Endothelial cell of umbilical vein (primary cell): ENCODE data around the gene WNT7B. TPM values are rescaled to one million over a fixed set of nuclear protein-coding genes. Genes with fewer than 3 reads are reported as not detected.

Source experiments
- BruUV-seq: library from RNA; stranded (reverse); fragments of 400-500 nt; replicated peaks from 2 replicates; lab custom pipeline; 2021; lab: Mats Ljungman, UMichigan
- CTCF ChIA-PET: fragments of 300-600, 350-600 bp; sonication (Branson Sonifier 250); formaldehyde crosslinking; loops from one replicate; lab custom pipeline; 2021; ENCODE audit warnings: antibody characterized with exemption, inconsistent platforms; lab: Charles Lee
- POLR2A ChIA-PET: fragments of 300-600, 350-600 bp; sonication (Branson Sonifier 250); formaldehyde crosslinking; loops from one replicate; lab custom pipeline; 2021; ENCODE audit warnings: antibody characterized with exemption, inconsistent platforms; lab: Charles Lee
- DNase-seq: peaks from one replicate; pipeline ENCODE4 v3.0.0-alpha.2; 2011; ENCODE audit warnings: low read depth, low spot score
- FAIRE-seq: peaks from 2 replicates; lab custom pipeline; 2011; peaks lifted over from hg19 to GRCh38; lab: Jason Lieb, UNC
- H2AFZ ChIP-seq: 2 replicates; pipeline ENCODE4 v1.6.0; 2012; ENCODE audit warnings: low read depth, low read length, control low read depth, inconsistent platforms
- H3K27ac ChIP-seq: 2 replicates; pipeline ENCODE4 v1.5.1; 2011; ENCODE audit warnings: low read depth, mild to moderate bottlenecking, control low read depth, low read length, moderate library complexity; ENCODE audit not compliant: insufficient read depth
- H3K27me3 ChIP-seq, 2 experiments: 2 replicates each; pipeline versions ENCODE4 v1.6.0 to v1.6.1; 2011; ENCODE audit warnings: low read length in 2 of 2, mixed read lengths in 1 of 2; ENCODE audit not compliant: control insufficient read depth in 2 of 2, insufficient read depth in 2 of 2
- H3K36me3 ChIP-seq, 2 experiments: 2 replicates in 1 of 2; 3 replicates in 1 of 2; pipeline ENCODE4 v1.5.1; 2011; ENCODE audit warnings: low read length in 2 of 2, mild to moderate bottlenecking in 1 of 2, moderate library complexity in 1 of 2; ENCODE audit not compliant: control insufficient read depth in 2 of 2, insufficient read depth in 2 of 2; ENCODE audit errors: extremely low read depth in 1 of 2
- H3K4me1 ChIP-seq: 3 replicates; pipeline ENCODE4 v1.5.1; 2011; ENCODE audit warnings: mild to moderate bottlenecking, low read length; ENCODE audit not compliant: control insufficient read depth, insufficient read depth; ENCODE audit errors: extremely low read depth
- H3K4me2 ChIP-seq: 2 replicates; pipeline ENCODE4 v1.6.1; 2011; ENCODE audit warnings: low read length, control low read depth, mixed read lengths; ENCODE audit not compliant: insufficient read depth
- H3K4me3 ChIP-seq, 3 experiments: fragments of 200-600 bp in 1 of 3; sonication (generic), shearing (Covaris generic) in 1 of 3; replicated peaks in 1 of 3; 2 replicates each; pipeline ENCODE4 v1.5.1; 2011 to 2016; ENCODE audit warnings: control low read depth in 3 of 3, low read length in 3 of 3, mild to moderate bottlenecking in 2 of 3, inconsistent platforms in 1 of 3, low read depth in 1 of 3, moderate library complexity in 1 of 3; ENCODE audit not compliant: insufficient read depth in 1 of 3
- H3K79me2 ChIP-seq: 2 replicates; pipeline ENCODE4 v1.6.0; 2012; ENCODE audit warnings: low read length, inconsistent platforms; ENCODE audit not compliant: control insufficient read depth, insufficient read depth
- H3K9ac ChIP-seq: replicated peaks from 2 replicates; pipeline ENCODE3; 2011; ENCODE audit warnings: low read length, control low read depth; ENCODE audit not compliant: insufficient read depth; ENCODE audit errors: extremely low read depth
- H3K9me1 ChIP-seq: replicated peaks from 3 replicates; pipeline ENCODE4 v1.6.0; 2011; ENCODE audit warnings: mild to moderate bottlenecking, low read length; ENCODE audit not compliant: control insufficient read depth, insufficient read depth; ENCODE audit errors: extremely low read depth
- H3K9me3 ChIP-seq: replicated peaks from 2 replicates; pipeline ENCODE4 v1.5.1; 2012; ENCODE audit warnings: low read length, inconsistent platforms; ENCODE audit not compliant: control insufficient read depth, insufficient read depth
- H4K20me1 ChIP-seq: replicated peaks from 2 replicates; pipeline ENCODE3; 2011; ENCODE audit warnings: mild to moderate bottlenecking, low read length; ENCODE audit not compliant: control insufficient read depth, insufficient read depth; ENCODE audit errors: extremely low read depth
- CTCF ChIP-seq, 2 donors: IDR thresholded peaks; 1 replicate in 1 of 2; 2 replicates in 1 of 2; pipeline ENCODE4 v1.5.1; 2011; ENCODE audit warnings: low read length in 2 of 2, mild to moderate bottlenecking in 2 of 2, moderate library complexity in 2 of 2, control low read depth in 1 of 2, inconsistent platforms in 1 of 2, low read depth in 1 of 2; ENCODE audit not compliant: insufficient read depth in 1 of 2; ENCODE audit errors: extremely low read depth in 1 of 2
- EZH2 ChIP-seq: IDR thresholded peaks from 2 replicates; pipeline ENCODE4 v1.6.1; 2012; ENCODE audit warnings: borderline replicate concordance, low read depth, mild to moderate bottlenecking, moderate library complexity, low read length, inconsistent platforms; ENCODE audit not compliant: severe bottlenecking
- GATA2 ChIP-seq: IDR thresholded peaks from 2 replicates; pipeline ENCODE4 v1.7.0; 2011; ENCODE audit warnings: low read depth, mild to moderate bottlenecking, moderate library complexity, mixed read lengths, low read length; ENCODE audit not compliant: insufficient read length, insufficient read depth
- JUN ChIP-seq: IDR thresholded peaks from 2 replicates; pipeline ENCODE4 v1.6.1; 2011; ENCODE audit warnings: borderline replicate concordance, low read depth; ENCODE audit not compliant: insufficient read length, insufficient read depth
- MAX ChIP-seq: IDR thresholded peaks from 2 replicates; pipeline ENCODE4 v1.6.1; 2011; ENCODE audit not compliant: insufficient read depth, insufficient read length
- MYC ChIP-seq: IDR thresholded peaks from one replicate; pipeline ENCODE4 v1.6.1; 2011; ENCODE audit warnings: mild to moderate bottlenecking, low read depth, low read length
- POLR2AphosphoS5 ChIP-seq: IDR thresholded peaks from 2 replicates; pipeline ENCODE4 v1.6.1; 2012; ENCODE audit warnings: low read depth, mild to moderate bottlenecking, control low read depth, low read length, moderate library complexity; ENCODE audit not compliant: insufficient read depth
- dilution Hi-C: fragments of 300-500 bp; cut with MboI; formaldehyde crosslinking; loops from one replicate; pipeline ENCODE4 v1.15.0; 2019; ENCODE audit warnings: low sequenced_read_pairs; ENCODE audit not compliant: extremely low pct_ligation_motif_present
- intact Hi-C: fragments of 100-400 bp; cut with micrococcal nuclease; formaldehyde crosslinking; loops from one replicate; pipeline ENCODE4 v1.10.0; 2022
- polyA plus RNA-seq, 4 experiments: library from polyadenylated mRNA; depleted of rRNA in 3 of 4; stranded (reverse) in 3 of 4; unstranded in 1 of 4; fragments of >200 nt; gene quantifications; 2 replicates each; pipeline versions ENCODE4 v1.2.1 to v1.2.3, GENCODE V29; 2011 to 2012; ENCODE audit warnings: missing spikeins in 1 of 4
- total RNA-seq: library from RNA; stranded (reverse); gene quantifications from 2 replicates; pipeline ENCODE4 v1.2.3, GENCODE V29; 2021

The WNT7B gene
- total and polyA plus RNA-seq, 2 donors (not counting 3 experiments of a cell fraction or from before 2014, with no cell fraction given): not detected

- H3K9me3 ChIP-seq: no peaks in the 10 kb centered on the region
- ChIA-PET POLR2A (no interaction called here), CTCF (no interaction called here)
- DNase-seq (no peak), FAIRE-seq (no peak)
- no peaks in the 10 kb centered on the region for H4K20me1 ChIP-seq
- no peaks in the 10 kb centered on the region for H3K9me1 ChIP-seq
- H3K27ac ChIP-seq: no peak overlapping the region
- H3K9ac ChIP-seq: no peak overlapping the region
- H3K36me3 ChIP-seq: no peaks in the 10 kb centered on the region
- no peak overlapping the region for H3K4me3 ChIP-seq
- intact Hi-C loops (no loop called here), dilution Hi-C loops (no loop called here)
- no peak overlapping the region for H2AFZ ChIP-seq
- H3K27me3 ChIP-seq: no peaks in the 10 kb centered on the region
- no peak overlapping the region for H3K4me2 ChIP-seq
- no peaks in the 10 kb centered on the region for H3K4me1 ChIP-seq
- no TSS peak for BruUV-seq
- H3K79me2 ChIP-seq: no peaks in the 10 kb centered on the region
- TF ChIP-seq MYC: no peak
- no peak for TF ChIP-seq MAX
- TF ChIP-seq CTCF (IDR thresholded peaks at IDR 0.05; ENCODE audit: extremely low read depth in 1 of 2, insufficient read depth in 1 of 2, low read depth in 1 of 2, low read length in 2 of 2): no peak
- no peak for TF ChIP-seq GATA2
- no peak for TF ChIP-seq EZH2
- TF ChIP-seq JUN: no peak
- TF ChIP-seq POLR2AphosphoS5: no peak
Measured at GRCh38 chr22:45931042-45931441, 45.9 kb downstream of the WNT7B start.
